GM21526 (cell line): ENCODE measurements around the gene MED14.
A peak's percentile ranks its signal among the peaks of the same experiment; 100 is the strongest.
"Not testable (repeated sequence)": the region's sequence is repeated elsewhere in the genome, so short reads cannot be mapped to it uniquely, and the experiment has no call there.

Experiments
- ATAC-seq: cut with Tn5 transposase; IDR thresholded peaks from one replicate; pipeline ENCODE4 v1.9.1; 2021; ENCODE audit warnings: moderate library complexity; ENCODE audit not compliant: unreplicated experiment, low FRiP score

Gene MED14

DNA sequence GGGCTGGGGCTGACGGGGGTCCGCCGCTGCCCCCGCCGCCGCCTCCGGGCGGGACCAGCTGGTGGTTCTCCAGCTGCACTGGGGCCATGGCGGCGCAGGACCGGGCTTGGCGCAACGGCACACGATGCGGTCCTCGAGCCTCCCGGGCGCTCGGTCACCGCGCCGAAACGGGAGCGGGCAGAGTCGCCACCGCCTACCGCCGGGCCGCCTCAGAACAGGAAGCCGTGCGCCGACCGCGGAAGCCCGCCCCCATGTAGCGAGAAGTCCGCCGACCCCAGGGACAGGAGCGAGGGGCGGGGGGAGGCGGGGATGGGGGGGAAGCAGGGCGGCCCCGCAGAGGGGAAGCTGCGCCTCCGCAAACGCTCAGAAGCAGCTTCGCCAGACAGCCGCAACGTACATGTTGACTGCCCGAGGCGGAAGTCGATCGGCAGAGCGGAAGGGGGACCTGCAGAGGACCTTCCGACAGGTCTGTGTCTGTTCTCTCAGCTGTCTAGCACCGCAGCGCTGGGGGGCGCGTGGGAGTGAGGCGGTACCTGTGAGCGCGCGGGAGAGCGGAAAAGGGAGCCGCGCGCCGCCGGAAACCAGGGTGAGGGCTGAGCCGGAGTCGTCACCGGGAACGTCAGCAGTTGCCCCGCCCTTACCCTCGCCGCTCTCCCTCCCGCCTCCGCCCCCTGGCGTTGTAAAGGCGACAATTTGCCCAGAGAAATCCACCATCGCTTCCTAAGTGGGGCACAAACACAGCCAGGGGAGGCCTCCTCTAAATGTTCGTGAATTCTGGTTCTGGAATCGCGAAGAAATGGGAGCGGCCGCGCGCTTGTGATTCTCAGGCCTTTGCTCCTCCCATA lies at the start of gene MED14:
TSS of gene MED14 (minus strand) at position 218 of the 845 bp plus-strand sequence. CDS start at position 88, 130 bp downstream.
- peak; percentile 86 for ATAC-seq

DNA sequence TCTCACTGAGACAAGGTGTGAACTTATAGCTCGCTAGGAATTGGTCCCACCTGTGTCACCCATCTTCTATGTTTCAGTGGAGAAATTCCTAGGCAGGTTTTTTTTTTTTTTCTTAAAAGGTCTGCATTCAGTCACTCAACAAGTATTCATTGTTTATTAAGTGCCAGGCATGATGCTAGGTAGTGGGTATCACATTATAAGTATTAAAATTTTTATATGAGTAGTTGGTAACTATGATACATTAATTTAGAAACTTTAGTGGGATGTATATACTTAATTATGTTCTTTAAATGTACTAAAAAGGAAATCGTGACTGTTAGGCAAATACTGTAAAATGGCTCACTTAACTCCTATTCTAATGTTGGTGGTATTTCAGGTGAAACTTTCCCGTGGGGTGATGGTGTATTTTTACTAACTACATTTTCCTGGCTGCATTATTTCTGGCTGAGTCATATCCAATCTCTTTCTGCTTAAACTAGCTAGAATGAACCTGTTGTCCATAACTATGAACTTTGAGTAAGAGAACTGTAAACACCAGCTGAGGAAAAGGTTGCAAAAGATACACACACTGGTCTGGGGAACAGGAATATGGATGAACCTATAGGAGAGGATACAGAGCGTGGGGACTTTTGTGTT lies 49.3 kb upstream of the MED14 start:
- no peak for ATAC-seq

DNA sequence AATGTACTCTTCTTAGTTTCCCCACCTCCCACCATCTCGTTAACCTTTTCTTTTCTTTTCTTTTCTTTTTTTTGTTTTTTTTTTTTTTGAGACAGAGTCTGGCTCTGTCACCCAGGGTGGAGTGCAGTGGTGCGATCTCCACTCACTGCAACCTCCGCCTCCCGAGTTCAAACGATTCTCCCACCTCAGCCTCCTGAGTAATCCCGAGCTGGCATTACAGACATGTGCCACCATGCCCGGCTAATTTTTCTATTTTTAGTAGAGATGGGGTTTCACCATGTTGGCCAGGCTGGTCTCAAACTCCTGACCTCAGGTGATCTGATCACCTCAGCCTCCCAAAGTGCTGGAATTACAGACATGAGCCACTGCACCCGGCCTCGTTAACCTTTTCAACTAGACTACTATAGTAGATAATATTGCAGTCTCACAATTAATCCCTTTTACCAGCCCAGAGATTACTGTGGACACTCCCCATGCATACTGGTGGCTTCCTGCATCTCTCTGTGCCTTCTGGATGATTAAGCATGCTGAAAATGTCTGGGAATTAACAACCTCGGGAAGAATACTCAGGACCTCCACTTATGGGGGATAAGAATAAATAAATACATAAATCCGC lies 47.4 kb upstream of the MED14 start:
- ATAC-seq = not testable (repeated sequence)

DNA sequence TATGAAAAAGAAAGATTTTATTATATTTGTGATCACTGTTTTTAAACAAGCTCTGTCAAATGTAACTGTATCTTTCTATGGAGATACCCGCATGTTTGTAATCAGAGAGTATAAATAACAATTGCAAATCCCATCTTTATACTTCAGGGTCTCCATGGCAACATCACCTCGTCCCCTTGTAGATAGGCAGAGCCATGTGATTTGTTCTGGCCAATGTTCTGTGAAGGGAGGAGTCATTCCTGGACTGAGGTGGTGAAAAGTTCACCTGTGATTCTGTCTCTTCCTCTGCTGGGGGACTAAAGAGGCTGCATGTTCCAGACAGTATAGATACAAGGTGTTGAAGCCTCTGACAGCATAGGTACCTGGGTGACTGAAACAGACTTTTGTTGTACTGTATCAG lies 45.6 kb upstream of the MED14 start:
- no peak for ATAC-seq

DNA sequence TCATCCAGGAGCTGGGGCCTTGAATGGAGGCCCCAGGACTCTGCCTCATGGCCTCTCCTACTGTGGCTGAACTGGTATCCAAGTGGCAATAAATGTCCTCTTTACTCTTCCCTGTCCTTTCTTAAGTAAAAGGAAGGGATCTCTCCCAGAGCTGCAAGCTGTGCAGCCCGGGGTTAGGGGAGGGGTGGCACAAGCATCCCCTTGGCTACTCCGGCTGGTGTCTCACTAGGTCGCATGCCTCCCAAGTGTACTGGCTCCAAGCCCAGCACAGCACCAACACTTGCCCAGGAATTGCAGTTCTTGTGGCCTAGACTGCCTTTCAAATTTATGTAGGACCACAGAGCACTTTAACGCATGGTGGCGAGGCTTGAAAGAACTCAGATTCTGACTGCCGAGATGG lies 44.7 kb upstream of the MED14 start:
- no peak for ATAC-seq

DNA sequence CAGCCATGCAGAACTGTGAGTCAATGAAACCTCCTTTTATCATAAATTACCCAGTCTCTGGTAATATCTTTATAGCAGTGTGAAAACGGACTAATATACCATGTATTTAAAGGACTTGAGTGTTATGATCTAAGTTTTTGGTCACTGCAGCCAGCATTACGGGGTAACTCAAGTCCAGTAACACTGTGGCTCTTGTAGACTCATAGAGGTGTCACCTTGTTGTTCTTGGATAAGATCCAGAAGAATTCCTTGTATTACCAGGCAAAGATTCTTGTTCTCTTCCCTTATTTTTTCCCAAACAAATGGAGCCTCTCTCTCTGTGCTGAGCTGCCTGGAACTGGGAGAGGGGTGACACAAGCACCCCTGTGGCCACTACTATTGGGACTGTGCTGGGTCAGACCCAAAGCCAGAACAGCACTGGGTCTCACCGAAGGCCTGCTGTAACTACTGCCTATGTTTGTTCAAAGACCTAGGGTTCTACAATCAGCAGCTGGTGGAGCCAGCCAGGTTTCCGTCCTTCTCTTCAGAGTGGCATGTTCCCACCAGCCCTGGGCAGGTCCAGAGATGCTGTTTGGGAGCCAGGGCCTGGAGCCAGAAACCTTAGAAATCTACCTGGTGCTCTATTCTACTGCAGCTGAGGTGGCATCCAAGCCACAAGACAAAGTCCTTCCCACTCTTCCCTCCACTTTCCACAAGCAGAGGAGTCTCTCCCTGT lies 43.7 kb upstream of the MED14 start:
- ATAC-seq = no peak

DNA sequence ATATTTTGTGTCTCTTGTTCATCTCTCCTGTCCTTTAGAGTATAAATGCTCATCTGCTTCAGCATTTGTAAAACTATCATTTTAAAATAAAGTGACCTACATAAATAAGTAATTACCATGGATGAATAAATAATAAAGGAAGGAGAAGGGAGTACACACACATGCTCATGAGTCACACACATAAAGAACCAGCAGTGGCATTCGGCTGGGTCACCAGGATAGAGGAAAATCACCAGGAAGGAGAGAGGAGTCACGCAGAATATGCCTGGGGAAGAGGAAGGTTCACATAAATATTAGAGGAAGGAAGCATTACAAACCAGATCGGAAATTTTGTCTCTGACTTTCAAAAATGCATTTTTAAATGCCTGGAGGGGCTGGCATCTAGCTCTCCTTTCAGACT lies 38.5 kb upstream of the MED14 start:
- no peak for ATAC-seq

DNA sequence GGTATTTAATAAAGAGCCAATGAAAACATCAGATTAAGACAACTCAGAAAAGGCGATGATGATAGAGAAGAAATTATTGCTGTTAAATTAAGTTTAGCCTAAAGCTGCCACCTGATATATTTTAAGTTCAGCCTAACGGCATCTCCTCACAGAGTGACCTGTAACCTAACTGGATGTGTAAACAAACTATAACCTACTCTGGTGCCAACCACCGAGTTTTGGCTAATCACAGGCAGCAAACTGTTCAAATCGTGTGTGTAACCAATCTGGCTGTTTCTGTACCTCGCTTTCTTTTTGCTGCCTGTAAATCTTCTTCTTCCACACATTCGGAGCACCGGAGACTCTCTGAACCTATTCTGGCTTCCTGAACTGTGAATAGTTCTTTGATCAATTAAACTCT lies 37.8 kb upstream of the MED14 start:
- ATAC-seq = no peak

DNA sequence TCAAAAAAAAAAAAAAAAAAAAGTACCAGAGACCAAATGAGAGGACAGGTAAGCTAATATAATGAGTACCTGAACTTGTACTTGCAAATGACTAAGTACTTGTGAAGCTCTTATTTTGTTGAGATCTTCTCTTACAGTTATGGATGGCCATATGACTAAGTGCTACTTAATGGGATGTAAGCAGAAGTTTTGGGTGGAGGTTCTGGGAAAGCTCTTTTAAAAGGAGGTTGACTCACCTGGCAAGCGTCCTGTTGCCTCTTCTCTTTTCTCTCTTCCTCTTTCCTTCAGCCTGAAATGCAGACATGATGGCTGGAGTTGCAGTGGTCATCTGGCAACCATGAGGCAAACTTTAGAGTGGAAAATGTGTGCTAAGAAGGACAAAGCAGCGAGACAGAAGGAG lies 36.9 kb upstream of the MED14 start:
- ATAC-seq = no peak

DNA sequence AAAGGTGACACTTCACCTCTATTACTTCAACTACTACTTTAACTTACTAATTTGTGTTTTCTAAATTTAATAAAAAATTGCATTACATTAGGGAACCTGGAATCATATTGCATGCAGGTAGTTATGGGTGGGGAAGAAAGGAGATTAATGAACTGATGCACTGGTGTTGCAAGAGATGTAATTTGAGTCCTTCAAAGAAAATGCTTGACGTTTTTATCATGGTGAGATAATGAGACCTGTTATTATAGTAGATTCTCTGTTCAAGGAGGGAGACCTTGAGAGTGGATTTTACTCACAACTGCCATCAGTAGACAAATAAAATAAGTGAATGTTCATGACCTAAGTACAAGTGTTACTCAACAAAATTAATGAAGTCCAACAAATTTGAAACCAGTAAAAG lies 26.4 kb upstream of the MED14 start:
- ATAC-seq = no peak

DNA sequence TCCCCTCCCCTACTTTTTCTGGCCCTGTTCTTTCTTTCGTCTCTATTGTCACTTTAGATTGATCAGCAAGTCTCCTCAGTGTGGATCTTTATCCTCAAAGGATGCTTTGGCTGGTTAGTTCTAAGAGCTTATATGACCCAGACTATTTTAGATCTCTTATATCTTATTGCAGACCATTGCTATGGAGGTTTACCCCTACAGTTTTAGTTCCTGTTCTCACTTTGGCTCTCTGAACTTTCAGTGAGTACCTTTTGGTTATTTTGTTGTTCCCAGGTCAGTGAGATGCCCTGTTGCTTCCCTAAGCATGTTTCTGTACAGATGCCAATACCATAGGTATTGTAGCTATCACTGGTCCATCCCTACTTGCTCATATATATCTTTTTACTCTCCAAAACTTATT lies 24.0 kb upstream of the MED14 start:
- ATAC-seq = no peak

DNA sequence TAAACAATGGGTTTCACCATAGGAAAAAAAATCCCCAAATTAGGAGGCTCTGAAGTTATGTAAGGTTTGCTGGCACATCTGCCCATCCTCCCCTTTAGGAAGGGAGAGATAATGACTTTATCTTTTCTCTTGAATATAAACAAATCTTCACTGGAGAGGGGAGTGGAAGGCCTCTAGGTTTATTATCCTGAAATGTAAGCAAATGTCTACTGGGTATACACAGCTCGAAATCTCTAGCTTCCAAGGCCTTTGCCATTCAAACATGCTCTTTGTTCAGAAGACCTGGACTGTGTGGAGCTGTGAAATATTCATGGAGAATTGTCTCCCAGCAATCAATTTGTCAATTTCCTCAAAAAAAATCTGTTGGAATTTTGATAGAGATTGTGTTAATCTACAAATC lies 21.7 kb upstream of the MED14 start:
- ATAC-seq = no peak

DNA sequence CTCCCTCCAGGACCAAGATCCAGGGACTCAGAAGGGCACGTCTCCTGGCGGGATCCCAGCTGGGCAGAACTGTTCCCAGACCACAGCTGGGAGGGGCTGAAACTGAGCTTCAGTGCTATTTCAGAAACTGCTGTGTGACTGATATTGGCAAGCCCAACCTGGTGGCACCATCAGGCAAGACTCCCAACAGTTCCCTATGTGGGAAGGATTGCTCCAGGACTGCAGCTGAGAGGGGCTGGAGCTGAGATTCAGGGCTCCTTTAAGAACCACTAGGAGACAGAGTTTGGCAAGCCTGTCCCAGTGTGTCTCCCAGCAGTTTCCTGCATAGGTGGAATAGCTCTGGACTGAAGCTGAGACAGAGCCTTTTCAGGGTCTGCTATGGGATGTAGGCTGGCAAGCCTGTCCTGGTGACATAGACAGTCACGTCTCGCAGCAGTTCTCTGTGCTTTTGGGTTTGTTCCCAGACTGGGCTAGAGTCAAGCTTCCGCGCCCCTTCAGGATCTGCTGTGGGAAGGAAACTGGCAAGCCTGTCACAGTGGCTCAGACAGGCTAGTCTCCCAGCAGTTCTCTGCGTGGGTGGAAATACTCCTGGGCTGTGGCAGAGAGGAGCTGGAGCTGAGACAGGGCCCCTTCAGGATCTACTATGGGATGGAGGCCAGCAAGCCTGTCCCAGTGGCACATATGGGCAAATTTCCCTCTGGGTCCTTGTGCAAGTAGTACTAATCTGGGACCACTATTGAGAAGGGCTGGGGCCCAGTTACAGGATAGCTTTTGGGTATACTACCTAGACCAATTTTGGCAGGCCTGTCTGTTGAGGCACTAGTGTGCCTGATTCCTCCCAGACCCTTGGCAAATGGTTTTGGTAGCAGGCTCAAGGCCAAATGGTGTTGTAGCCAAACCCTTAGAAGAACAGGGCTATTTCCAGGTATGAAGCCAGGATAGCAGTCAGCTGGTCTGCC lies 20.2 kb upstream of the MED14 start:
- no peak for ATAC-seq

DNA sequence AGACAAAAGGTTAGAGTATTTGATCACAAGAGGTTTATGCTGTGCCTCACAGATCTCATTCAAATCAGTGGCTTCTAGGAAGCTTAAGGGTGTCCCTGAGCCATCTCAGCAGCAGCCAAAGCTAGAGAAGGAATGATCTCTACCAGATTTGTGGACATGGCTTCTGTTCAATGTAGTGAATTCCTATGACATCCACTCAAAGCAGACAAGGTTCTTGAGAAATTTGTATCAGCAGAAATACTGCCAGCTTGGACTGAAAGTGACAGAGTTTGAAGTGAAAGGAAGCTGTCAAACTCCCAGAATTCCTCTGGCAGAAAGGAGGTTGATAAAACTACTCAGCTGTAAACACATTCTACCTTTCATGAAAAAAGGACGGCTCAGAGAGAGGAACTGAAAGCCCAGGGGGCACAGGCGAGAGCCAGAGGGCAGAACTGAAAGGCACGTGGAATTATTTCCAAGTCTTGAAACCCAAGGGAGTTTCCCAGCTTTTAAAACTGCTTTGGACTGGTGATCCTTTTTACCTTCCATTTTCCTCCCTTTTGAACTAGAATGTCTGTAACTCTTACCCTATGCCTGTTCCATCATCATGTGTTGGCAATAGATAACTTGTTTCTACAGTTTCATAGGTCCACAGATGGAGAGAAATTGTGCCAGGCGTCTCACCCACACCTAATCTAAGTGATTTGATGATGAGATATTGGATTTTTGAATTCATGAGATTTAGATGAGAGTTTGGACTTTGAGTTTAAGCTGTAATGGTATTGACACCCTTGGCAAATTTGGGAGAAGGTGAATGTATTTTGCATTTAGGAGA lies 14.5 kb upstream of the MED14 start:
- peak; percentile 62 for ATAC-seq

DNA sequence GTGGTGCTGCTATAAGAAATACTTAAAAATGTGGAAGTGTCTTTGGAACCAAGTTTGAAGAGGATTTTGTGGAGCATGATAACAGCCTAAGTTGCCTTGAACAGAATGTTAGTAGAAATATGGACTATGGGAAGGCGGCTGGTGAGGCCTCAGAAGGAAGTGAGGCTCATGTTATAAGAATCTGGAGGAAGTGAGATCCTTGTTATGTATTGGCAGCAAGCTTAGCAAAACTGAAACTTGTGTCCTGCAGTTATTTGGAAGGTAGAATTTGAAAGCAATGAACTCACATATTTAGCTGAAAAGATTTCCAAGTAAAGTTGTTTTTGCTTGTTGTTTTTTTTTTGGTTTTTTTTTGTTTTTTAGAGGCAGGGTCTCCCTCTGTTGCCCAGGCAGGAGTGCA lies 13.6 kb upstream of the MED14 start:
- no peak for ATAC-seq

DNA sequence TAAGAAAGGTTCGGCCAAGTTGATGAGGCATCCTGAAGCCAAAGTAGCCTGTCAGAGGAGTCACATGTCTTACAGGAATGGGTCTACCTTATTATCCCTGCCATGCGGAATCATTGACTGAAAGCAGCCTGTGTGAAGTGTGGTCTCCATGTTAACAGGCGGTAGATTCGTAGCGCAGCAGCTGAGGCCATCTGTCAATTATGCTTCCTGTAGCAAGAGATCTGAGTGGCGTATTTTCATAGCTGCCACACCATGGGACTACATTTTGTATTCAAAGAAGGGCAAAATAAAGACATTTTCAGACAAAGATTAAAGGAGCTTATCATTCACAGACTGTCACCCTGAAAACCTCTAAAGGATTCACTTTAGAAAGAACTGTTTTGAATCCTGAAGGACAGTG lies 11.2 kb upstream of the MED14 start:
- no peak for ATAC-seq

DNA sequence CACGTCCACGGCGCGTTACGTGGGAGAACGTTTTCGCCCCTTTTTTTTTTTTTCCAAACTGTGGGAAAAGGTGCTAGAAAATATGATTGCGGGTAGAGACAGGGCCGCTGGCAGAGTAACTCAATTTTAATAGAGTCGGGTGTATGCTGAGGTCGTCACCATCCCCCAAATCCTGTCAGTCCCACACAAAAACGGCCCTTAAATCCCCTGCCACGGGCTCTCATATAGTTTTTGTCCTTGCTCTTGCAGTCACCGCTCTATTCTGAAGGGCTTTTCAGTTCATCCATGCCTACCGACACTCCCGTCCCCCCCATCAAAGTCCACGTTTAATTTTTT lies 796 bp upstream of the MED14 start:
- ATAC-seq = peak; percentile 7

DNA sequence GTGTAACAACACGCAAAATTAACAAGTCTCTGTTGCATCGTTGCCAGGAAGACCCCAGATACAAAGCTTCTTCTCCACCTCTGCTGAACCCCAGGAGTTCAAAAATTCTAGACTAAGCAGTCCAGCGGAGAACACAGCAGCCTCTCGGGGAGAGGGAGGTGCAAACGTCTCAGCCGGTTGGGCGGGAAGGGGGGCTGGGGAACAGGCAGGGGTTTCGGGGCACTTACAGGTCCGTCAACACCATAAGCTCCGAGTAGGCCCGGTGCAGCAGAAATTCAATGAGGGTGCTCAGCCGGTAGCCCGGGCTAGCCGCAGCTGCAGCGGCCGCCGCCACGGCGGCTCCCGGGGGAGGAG lies 394 bp downstream of the MED14 start:
- ATAC-seq = no peak

DNA sequence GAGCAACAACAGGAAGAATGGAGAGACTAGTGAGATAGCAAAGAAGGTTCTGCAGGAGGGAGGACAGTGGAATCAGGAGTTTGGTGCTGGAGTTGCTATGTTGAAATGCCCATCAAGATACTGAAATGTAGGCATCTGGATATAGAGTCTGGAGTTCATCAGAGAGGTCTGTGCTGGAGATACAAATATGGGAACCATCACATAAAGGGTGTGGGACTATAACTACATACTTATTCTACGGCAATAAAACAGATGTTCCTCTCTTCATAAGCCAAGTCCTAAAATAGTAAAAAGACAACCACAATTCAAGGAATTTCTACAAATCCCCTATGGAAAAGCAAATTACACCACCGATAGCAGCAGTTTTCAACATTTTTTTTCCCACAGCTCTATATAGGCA lies 1.6 kb downstream of the MED14 start:
- ATAC-seq = no peak
